ENCODE data around the gene RHOB.

GRCh38 chr2:20428717-20429490 lies 18.0 kb upstream of the RHOB start:
- TF ChIP-seq CTCF (conservative IDR thresholded peaks at IDR 0.05) (no peak), ZFX (IDR thresholded peaks at IDR 0.05) (no peak)

All from C4-2B (cell line).